ENCODE measurements around the gene NPLOC4.

Gene NPLOC4

DNA sequence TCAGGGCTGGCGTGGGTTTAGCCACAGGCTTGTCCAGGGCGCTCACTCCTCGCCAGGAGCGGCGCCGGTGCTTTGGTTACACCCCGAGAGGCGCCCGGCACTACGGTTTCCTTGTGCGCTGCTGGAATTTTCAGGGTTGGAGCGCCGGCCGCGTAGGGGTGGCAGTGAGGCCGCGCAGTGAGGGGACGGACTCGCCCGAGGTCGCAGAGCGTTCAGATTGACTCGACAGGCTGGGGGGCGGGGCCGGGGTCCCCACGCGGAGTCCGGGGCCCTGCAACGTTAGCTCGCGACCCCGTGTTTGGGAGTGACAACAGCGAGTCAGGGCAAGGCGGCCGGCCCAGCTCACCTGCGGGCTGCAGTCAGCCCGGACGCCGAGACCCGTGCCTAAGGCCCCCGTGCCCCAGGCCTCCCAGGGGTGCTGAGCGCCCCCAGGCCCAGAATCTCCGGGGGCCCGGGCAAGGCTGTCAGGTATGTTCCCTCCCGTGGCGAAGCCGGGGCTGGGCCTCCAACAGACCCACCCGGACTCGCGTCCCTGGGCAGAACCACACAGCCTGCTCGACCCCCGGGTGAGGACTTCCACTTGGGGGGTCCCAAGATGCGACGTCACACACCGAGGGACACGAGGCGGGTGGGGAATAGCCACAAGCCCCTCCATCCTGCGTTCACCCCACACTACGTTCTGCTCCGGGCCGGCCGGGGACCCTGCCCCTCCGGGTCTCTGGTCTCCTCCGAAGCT, 123.0 kb downstream of the NPLOC4 start:
- no peak for DNase-seq (ENCODE audit: low read depth)
- TF ChIP-seq CTCF (IDR thresholded peaks at IDR 0.05; ENCODE audit: control insufficient read depth, insufficient read depth, low read depth, low read length, missing control alignments), result no peak
- H3K4me3 ChIP-seq (ENCODE audit: control insufficient read depth, low read depth, low read length), result peak overlapping the region; percentile 57

DNA sequence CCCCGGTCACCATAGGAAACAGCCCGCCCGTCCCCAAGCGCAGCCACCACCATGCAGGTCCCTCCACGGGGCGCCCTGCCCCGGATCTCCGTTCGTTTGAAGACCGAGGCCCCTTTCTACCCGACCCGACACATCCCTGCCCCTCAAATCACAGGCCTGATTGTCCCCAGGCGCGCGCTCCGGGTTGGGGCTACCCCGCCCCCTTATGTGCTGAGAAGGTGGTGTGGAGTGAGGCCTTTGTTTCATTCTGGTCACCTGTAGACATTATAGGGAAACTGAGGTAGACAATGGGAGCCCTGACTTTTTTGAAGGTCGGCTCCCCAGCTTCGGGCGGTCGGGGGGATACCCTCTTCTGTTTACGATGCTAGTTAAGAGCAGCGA, 123.5 kb downstream of the NPLOC4 start:
- TF ChIP-seq CTCF (IDR thresholded peaks at IDR 0.05; ENCODE audit: control insufficient read depth, insufficient read depth, low read depth, low read length, missing control alignments), result no peak
- DNase-seq (ENCODE audit: low read depth), result no peak
- peak overlapping the region; percentile 57 for H3K4me3 ChIP-seq (ENCODE audit: control insufficient read depth, low read depth, low read length)

- peak; percentile 71 for DNase-seq (ENCODE audit: low read depth)
- H3K4me3 ChIP-seq (ENCODE audit: control insufficient read depth, low read depth, low read length), result peak within 1 kb of the TSS; percentile 63
- TF ChIP-seq CTCF (IDR thresholded peaks at IDR 0.05; ENCODE audit: control insufficient read depth, insufficient read depth, low read depth, low read length, missing control alignments), result no peak
Observed at GRCh38 chr17:81512562-81513371, 124.1 kb downstream of the NPLOC4 start, which contains the start of gene ACTG1. ACTG1 (minus strand) TSS chr17:81512799; CDS start chr17:81512354, 445 bp downstream.

DNA sequence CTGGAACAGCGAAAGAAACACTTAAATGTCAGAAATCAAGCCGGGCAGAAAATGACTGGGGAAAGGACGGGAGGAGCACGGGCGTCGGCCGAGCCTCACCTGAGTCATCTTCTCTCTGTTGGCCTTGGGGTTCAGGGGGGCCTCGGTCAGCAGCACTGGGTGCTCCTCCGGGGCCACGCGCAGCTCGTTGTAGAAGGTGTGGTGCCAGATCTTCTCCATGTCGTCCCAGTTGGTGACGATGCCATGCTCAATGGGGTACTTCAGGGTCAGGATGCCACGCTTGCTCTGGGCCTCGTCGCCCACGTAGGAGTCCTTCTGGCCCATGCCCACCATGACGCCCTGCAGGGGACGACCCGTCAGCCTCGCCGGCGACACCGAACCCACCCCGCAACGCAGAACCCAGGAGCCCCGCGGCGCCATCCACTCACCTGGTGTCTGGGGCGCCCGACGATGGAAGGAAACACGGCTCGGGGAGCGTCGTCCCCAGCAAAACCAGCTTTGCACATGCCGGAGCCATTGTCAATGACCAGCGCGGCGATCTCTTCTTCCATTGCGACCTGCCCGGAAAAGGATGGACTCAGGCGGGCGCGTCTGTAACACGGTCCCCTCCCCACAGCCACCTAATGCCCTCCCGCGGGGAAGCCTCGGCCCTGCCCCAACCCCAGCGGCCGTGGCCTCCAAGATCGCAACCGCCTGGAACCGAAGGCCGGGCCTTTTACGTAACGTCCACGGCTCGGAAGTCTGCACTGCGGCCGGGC, 124.9 kb downstream of the NPLOC4 start:
- DNase-seq (ENCODE audit: low read depth), result no peak
- TF ChIP-seq CTCF (IDR thresholded peaks at IDR 0.05; ENCODE audit: control insufficient read depth, insufficient read depth, low read depth, low read length, missing control alignments), result no peak
- H3K4me3 ChIP-seq (ENCODE audit: control insufficient read depth, low read depth, low read length), result peak overlapping the region; percentile 63

- TF ChIP-seq CTCF (IDR thresholded peaks at IDR 0.05; ENCODE audit: control insufficient read depth, insufficient read depth, low read depth, low read length, missing control alignments), result no peak
- H3K4me3 ChIP-seq (ENCODE audit: control insufficient read depth, low read depth, low read length), result peak overlapping the region; percentile 63
- DNase-seq (ENCODE audit: low read depth), result no peak
Observed at GRCh38 chr17:81511554-81511803, 125.4 kb downstream of the NPLOC4 start.

GRCh38 chr17:81510785-81511553, 125.9 kb downstream of the NPLOC4 start:
- TF ChIP-seq CTCF (IDR thresholded peaks at IDR 0.05; ENCODE audit: control insufficient read depth, insufficient read depth, low read depth, low read length, missing control alignments), result no peak
- H3K4me3 ChIP-seq (ENCODE audit: control insufficient read depth, low read depth, low read length), result peak overlapping the region; percentile 63
- DNase-seq (ENCODE audit: low read depth), result no peak
